Suppressor macrophage treated with lipopolysaccharide for 1 hour (primary cell): ENCODE measurements around the gene C14orf119.

Experiments
- DNase-seq, 3 donors: peaks; one replicate each; pipeline ENCODE4 v3.0.0-alpha.2; 2020 to 2022

C14orf119 gene

DNA sequence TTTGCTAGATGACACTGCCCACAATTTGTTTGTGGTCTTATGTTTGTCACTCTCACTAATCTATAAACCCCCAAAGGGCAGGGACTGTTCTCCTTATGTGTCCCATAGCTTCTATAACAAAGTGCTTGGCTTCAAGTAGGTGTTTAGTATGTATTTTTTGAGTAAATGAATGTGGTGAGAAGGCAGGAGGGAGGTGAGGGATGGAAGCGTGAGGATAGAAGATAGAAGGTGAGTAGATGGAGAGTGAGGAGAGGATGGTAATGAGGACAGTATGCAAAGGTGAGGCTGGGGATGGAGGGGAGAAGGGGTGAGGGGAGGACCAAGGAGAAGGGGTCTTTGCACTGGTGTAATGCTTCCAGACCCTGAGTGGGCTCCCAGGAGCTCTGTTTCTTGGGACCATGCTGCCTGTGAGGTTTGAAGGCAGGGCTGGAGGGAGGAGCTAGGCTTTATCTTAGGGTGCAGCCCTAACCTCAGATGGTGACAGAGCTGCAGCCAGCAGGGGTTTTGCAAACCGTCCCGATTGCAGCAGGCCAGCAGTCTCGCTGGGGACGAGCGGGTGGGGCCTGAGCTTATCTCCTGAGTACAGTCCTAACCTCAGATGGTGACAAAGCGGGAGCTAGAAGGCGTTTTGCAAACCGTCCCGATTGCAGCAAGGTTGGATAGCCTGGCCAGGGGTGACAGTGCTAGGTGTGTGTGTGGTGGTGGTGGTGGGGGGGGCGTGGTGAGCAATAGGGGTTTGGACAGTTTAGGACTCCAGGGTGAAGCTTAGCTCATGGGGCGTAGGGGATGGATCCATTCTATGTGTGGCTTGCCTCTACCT, 17.3 kb downstream of the C14orf119 start:
- peak in 2 of 3 donors; percentile 22 to 33 for DNase-seq

DNA sequence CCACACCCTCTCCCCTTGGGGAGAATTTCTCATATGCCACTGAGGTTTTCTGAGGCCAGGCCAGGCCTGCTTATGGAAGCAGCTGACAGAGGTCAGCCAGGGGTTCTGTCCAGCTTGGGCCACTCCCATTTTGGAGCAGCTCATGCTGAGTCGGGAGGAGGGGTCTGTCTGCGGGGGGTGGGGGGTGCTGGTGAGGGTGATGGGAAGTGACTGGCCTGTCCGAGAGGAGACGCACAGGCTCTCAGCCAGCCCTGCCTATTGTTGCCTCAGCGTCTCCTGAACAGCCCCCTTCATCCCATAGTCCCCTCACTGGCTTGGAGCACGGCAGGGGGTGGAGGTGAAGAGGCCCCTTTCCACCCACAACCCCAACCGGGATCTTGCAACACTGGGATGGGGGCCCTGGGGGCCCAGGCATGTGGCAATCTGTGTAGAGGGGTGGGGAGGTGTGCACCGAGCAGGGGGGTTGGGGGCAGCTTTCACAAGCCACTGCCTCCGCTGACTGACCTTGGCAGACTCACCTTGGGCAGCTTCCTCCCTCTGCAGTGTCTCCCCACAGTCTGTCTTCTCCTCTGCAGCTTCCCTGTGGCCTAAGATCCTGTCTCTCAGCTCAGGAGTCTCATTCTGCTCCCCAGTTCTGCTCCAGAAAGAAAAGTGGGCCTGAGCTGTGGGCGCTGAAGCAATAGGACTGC, 18.3 kb downstream of the C14orf119 start:
- no peak for DNase-seq

DNA sequence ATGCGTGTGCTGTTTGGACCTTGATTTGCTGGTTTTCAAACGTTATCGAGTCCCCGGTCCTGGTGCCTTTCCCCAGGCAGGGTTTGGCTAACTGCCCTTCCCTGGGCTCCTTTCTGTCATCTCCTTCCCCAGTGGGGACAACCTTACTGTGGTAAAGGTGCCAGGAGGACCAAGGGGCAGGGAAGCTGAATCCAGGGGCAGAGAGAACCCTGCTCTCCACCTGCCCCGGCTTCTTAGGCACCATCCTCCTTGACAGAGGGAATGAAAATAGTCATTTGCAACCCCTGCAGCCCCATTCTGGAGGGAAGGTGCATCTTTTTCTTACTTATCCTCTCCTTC, 18.8 kb downstream of the C14orf119 start:
- no peak for DNase-seq

GRCh38 chr14:23114669-23115038, 19.3 kb downstream of the C14orf119 start:
- DNase-seq: no peak

DNA sequence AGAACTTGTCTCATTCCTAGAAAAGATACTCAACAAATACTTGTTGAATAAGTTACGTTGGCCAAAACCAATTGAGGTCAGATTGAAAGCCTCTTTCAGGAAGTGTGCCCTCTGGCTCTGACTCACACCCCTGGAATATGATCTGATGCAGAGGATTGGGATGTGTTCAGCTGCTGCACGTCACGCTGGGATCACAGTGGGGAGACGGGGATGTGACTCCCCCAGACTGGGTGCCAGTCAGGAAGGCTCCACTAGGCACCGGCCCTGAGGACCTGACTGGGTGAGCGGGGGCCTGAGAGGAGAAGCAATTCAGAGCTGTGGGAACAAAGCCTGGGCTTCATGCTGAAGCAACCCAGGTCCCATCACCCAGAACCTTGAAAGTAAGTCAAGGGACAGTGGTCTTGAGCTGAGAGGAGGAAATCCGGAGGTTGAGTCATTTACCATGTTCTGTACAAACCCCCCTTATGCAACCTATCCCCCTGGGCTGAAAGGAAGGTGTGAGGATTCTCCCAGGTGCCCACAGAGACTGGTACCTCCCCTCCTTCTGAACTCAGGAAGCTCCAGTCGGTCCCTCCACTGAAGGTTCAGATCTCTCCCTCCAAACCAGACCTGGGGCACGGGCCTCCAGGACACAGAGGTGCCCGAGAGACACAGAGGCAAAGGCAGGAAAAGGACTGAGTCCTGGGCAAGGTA, 19.9 kb downstream of the C14orf119 start:
- peak; percentile 87 to 92 (median 87) for DNase-seq

DNA sequence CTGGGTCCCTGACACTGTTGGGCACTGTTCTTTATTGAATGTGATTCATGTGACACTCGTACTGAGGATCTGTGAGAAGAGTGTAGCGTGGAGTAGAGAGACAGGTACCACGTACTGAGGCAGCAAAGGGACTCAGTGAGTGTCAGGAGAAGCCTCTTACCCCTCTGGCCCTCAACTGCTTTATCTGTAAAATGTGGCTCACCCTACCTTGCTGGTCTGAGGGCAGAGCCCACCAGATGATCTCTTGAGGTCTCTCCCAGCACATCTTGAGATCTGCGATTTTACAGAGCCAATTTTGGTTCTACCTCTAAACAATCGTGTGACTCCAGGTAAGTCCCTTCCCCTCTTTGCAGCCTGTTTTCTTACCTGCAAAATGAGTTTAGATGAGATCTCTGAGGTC, 20.6 kb downstream of the C14orf119 start:
- DNase-seq: no peak

DNA sequence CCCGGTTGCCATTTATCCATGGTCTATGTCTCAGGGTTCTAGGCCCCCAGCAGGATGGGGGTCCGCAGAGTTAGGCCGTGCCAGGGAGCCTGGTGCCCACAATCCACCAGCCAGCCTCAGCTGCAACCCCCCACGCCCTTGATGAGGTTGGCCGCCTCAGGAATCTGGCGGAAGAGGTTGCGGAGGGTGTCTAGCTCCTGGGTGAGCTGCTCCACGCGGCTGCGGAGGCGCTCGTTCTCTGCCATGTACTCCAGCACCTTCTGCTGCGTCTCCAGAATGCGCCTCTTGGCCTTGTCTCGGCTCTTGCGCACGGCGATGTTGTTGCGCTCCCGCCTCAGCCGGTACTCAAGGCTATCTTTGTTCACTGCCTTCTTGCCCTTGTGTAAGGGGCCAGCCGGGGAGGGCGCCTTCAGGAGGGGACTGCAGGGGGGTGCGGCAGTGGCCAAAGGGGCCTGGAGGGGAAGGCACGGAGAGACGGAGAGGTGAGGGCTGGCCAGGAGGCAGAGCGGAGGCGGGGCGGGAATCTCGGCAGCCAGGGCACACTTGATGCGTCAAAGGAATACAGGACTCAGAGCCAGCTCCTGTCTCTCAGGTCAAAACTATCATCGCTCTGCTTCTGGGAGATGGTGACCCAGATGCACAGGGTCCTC, 22.2 kb downstream of the C14orf119 start:
- DNase-seq: no peak

- peak; percentile 65 to 79 (median 71) for DNase-seq
These were observed 23.4 kb downstream of the C14orf119 start, which contains the start of gene CEBPE for GRCh38 chr14:23118506-23119362. CEBPE (minus strand) TSS chr14:23119255; CDS start chr14:23119091, 164 bp downstream.

DNA sequence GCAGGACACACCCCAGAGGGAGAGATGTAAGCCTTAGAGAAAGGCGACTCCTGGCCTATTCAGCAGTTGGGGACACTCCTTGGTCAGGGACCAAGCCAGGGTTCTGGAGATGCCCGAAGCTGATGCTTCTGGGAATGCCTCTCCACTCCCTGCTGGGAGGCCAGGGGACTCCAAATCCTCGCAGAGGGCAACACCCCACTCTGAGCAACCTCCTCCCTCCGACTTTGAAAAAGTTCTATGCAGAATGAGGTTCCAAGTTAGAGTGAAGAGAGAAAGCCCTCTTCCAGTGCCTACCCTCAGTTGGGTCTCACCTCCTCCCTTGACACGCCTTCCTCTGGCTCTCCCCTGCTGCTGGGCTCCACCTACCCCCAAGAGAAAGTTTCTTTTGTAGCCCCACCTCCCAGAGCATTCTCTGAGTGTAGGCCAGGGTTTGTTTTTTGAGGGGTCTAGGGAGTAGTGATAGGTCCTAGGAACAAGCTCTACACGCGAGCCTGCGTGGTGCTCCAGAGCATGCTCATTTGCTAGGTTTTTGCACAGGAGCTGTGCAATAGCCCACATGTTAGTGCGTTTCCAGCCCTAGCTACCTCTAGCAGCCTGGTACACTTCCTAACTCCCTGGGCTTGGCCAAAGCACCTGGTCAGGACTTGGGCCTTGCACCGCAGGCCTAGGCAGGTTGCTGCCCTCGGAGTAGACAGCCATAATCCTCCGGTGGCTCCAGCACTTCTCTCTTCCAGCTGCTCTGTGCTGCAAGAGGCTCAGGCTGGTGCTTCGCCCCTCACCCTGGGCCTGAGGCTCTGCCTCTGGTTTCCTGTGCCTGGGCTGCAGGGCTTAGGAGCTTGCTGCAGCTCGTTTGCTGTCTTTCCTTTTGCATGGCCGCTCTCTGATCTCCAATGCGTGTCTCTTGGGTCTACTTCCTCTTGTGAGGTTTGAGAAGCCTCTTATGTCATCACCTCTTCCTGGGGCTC, 24.3 kb downstream of the C14orf119 start:
- DNase-seq: peak; percentile 54 to 67 (median 61)

DNA sequence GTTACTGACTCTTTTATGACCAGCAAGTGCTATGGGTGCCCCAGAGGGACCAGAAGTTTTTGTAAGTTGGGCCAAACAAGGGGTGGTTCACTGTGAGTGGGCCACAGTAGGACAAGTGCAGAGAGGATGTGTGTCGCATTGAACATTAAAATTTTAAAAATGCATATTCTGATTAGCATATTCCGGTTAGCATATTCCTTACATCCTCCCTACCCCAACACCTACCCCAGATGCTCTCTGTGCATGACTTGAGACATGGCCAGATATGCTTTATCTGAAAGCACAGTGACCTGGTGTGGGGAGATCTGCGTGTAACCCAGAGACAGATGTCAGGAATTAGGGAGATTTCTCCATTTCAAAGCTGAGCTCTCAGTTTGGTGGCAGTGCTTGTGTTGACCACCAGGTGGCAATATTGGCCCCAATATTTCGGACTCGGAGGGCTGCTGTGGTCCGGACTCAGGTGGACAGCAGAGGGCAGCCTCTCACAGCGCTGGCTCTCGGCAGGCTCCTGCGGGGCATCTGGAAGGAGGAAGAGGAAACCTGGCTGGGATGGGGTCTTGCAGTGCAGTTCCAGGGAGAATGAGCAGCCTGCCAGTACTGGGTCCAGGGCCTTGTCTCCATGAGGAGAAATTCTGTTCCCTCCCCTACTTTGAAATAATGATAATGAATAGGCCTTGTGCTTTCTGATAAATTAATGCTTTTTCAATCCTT, 25.4 kb downstream of the C14orf119 start:
- DNase-seq: peak; percentile 92 to 95 (median 92)

DNA sequence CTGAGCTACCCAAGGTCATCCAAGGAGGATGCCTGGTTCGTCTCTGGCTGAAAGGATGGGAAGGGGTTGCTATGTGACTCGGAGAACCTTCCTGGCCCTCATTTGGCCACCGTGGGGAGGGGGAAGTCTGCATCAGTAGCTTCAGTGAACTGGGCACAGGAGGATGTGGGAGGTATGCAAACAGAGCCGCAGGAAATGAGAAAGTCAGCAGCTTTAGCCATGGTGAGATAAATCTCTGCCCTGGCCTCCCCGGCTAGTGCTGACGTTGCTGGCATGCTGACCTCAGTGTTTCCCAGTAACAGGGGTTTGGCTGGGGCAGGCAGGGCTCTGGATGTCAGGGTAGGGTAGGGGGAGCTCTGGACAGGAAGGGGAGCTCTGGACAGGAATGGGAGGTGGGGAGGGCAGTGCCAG, 26.1 kb downstream of the C14orf119 start:
- peak; percentile 37 to 75 (median 63) for DNase-seq

GRCh38 chr14:23122086-23122485, 26.8 kb downstream of the C14orf119 start:
- DNase-seq: no peak

DNA sequence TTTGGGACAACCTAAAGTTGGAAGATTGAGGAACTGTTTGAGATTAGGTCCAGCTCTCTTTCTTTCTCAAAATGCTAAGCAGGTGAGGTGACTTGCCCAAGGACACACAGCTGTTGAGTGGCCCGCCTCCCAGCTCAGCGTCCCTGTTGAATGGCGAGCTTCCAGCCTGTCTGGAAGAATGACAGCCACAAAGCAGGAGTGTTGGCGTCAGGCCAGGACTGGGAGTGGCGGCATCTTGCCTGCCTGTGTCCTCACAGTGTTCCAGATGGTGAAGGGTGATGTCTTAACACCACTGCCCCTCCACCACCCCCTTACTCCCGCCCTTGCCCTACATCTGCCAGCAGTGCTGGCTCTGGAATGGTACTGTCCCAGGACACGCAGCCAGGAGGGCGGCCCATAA, 28.1 kb downstream of the C14orf119 start:
- no peak for DNase-seq

DNA sequence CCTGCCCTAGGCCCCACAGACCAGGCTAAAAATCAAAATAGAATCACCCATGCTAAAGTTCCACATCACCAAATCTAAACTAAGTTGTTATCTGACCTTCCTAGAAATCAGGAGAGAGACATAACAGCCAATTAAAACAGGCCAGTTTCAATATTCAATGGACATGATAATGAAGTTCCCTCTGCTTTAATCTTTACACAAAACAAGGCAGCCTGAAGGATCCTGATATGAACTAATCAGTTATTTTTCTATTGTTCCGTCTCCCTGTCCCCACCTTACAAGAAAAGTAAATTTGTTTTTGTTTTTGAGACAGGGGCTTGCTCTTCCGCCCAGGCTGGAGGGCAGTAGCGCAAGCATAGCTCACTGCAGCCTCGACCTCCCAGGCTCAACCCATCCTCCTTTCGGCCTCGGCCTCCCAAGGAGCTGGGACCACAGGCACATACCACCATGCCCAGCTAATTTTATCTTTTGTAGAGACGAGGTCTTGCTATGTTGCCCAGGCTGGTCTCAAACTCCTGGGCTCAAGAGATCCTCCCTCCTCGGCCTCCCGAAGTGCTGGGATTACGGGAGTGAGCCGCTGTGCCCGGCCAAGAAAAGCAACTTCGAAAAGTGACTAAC, 29.1 kb downstream of the C14orf119 start:
- no peak for DNase-seq

DNA sequence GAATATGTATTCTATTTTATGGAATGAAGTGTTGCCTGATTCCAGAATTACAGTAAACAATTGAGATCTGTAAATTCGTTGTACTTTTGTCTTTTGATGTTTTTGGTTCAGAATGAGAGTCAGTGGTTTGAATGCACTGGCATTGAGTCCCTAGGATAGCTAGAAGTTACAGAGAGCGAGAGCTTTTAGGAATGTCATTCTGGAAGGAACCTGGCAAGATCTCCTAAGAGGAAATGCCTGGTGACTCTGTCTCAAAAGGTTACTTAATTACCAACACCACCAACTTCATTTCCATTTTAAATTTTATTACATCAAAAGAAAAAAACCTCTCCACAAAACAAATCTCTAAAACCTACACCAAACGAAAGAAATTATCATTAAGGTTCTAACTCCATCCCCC, 29.7 kb downstream of the C14orf119 start:
- no peak for DNase-seq

DNA sequence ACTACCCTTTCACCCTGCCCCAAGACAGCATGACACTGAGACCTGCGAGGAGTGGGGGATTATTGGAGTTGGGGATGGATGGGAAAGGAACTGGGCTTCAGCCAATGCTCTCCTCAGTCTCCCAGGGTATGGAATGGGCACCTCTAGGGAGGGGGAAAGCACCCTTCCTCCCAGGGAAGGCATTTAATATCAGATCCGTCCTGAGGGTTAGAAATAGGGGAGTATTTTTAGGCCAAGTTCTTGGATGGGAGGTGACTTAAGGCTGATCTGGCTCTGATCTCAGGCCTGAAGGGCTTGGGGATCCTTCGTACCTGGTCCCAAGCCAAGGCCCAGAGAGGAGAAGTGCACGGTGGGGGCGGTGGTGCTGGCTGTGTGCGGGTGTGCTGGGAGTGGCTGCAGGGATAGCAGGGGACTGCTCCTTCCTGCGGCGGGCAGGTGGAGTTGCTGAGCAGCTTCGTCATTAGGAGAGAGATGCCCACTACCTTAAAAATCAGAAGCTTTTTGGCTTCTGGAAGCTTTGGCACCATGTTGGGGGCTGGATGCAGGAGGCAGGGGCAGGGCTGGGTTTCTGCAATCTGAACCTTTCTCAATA, 30.7 kb downstream of the C14orf119 start:
- DNase-seq: no peak

- no peak for DNase-seq
These were observed 31.4 kb downstream of the C14orf119 start for GRCh38 chr14:23126548-23127278.

- no peak for DNase-seq
These were observed 32.6 kb downstream of the C14orf119 start for GRCh38 chr14:23127861-23128260.
